Fibroblast of skin of abdomen (primary cell): ENCODE results near the gene SNX9. TPM values are rescaled to one million over a fixed set of nuclear protein-coding genes. Genes with fewer than 3 reads are reported as not detected.
A peak's percentile ranks its signal among the peaks of the same experiment; 100 is the strongest.
"Not testable (repeated sequence)": the region's sequence is repeated elsewhere in the genome, so short reads cannot be mapped to it uniquely, and the experiment has no call there.

ENCODE experiments used
- DNase-seq: peaks from one replicate; pipeline ENCODE4 v3.0.0-alpha.2; 2013
- polyA plus RNA-seq, 2 experiments: library from polyadenylated mRNA; unstranded; fragments of 120-200 nt; gene quantifications; one replicate each; pipeline ENCODE4 v1.2.1, GENCODE V29; 2013; ENCODE audit not compliant: insufficient read length in 2 of 2

Gene SNX9
- 36.5 TPM for polyA plus RNA-seq (2013, experiment 1 of 2; ENCODE audit: insufficient read length)
- polyA plus RNA-seq (2013, experiment 2 of 2; ENCODE audit: insufficient read length), result 35.5 TPM

GRCh38 chr6:157823001-157823527 lies at the start of gene SNX9:
SNX9 (plus strand) TSS chr6:157823246; CDS start chr6:157823435, 189 bp downstream.
- peak; percentile 81 for DNase-seq

DNA sequence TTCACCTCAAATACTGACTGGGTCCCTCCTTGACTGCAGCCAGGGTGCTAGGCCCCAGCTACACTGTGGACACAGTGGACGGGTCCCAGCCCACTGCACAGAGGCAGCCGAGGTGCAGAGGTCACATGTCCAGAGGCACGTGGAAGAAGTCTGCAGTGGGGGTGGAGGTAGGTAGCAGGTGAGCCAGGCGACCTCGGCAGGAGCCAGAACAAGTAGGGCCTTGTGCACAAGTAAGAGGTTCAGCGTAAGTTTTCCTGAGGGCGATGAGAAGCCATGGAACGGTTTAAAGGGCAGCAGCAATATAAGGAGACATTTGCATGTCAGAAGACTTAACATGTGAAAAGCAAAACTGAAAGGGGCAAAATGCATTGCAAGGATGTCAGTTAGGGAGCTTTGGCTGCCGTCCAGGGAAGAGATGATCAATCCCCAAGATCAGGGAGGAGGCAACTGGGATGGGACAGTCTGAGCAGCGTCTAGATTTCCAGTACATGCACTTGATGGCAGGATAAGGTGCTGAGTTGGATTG lies 49.7 kb upstream of the SNX9 start:
- no peak for DNase-seq

DNA sequence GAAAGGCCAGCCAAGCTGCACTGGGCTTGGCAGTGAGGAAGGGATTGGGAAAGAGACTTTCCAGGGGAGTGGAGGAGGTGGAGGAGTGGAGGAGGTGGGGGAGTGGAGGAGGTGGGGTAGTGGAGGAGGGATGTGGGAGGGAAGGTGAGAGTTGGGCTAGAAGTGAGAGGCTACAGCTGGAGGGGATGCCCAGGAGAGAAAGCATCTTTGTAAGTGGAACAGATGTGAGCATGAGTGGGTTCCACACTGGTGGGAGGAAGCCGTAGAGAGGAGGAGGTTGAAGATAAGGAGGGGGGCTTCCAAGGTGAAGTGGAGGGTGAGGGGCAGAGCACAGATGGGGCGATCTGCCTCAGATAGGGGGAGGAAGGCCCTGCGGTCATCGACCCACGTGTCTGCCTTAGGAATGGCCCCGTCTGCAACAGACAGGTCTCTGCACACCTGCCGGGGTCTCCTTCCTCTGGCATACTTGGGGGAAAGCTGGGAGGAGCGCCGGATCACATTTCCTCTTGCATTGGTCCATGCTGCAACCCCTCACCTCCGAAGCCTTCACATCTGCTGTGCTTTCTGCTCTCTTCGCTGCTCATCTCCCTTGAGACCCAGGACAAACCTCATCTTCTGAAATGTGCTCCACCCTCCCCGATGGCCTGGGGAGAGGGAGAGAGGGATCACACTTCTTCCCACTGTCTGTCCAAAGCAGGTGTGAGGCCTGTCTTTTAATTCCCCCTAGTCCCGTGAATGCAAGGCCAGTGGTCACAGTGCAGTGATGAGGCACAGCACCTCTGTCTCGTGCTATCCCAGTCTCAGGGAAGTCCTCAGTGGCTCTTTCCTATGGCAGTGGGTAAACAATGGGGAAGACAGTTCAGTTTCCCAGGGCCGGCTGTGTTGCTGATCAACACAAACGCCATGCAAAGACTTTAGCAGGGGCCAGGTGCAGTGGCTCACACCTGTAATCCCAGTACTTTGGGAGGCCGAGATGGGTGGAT lies 48.6 kb upstream of the SNX9 start:
- DNase-seq, result no peak

GRCh38 chr6:157775376-157775775 lies 47.7 kb upstream of the SNX9 start:
- no peak for DNase-seq

GRCh38 chr6:157777344-157777743 lies 45.7 kb upstream of the SNX9 start:
- DNase-seq, result no peak

- DNase-seq, result no peak
Observed at GRCh38 chr6:157778719-157779118, 44.3 kb upstream of the SNX9 start.

- no peak for DNase-seq
Observed at GRCh38 chr6:157779705-157780604, 43.1 kb upstream of the SNX9 start.

GRCh38 chr6:157785636-157786035 lies 37.4 kb upstream of the SNX9 start:
- no peak for DNase-seq

GRCh38 chr6:157786221-157786620 lies 36.8 kb upstream of the SNX9 start:
- no peak for DNase-seq

GRCh38 chr6:157787080-157787479 lies 36.0 kb upstream of the SNX9 start:
- DNase-seq, result no peak

DNA sequence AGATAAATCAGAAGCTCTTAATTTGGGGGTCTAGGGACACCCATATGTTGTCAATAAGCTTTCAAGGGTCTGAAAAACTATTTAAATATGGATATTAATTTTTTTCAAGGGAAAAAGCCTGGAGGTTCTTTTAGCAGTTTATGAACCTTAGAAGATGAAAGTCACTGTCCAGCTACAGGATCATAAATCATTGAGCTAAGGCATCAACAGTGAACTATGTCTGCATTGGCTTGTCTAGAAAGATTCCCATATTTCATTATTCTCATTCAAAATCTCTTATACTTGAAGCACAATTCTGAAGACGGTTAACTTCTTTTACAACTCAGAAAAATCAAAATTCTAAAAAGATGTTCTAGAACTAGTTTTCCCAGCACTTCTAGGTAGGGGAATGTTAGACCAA lies 34.9 kb upstream of the SNX9 start:
- DNase-seq, result no peak

DNA sequence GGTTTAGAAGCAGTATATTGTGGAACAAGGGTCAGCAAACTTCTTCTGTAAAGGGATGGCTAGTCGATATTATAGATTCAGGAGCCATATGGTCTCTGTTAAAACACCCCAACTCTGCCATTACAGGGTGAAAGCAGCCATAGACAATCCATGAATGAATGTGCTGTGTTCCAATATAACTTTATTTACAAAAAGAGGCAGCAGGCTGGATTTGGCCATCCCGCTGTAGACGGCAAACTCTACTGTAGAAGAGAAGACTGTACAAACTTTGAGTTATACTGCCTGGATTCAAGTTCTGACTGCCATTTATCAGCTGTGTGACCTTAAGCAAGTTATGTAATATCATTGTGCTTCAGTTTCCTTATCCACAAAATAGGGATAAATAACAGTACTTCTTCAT lies 33.7 kb upstream of the SNX9 start:
- no peak for DNase-seq

GRCh38 chr6:157789861-157790260 lies 33.2 kb upstream of the SNX9 start:
- DNase-seq, result no peak

GRCh38 chr6:157790548-157791160 lies 32.4 kb upstream of the SNX9 start:
- no peak for DNase-seq

GRCh38 chr6:157791450-157791849 lies 31.6 kb upstream of the SNX9 start:
- no peak for DNase-seq

DNA sequence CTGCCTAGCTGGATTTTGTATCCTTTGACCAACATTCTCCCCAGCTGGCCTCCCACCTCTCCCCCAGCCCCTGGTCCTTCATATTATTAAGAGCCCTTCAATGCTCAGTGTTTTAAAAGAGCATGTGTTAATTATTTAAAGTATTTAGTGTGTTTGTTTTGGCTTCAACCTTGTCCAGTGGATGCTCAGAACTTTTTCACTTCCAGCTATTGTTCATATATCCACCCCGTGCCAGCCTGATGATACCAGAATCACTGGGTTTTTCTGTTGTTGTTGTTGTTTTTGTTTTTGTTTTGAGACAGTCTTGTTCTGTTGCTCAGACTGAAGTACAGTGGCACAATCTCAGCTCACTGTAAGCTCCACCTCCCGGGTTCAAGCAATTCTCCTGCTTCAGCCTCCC lies 30.4 kb upstream of the SNX9 start:
- DNase-seq, result no peak

- not testable (repeated sequence) for DNase-seq
Observed at GRCh38 chr6:157794012-157794411, 29.0 kb upstream of the SNX9 start.

- DNase-seq, result no peak
Observed at GRCh38 chr6:157795841-157796240, 27.2 kb upstream of the SNX9 start.

- no peak for DNase-seq
Observed at GRCh38 chr6:157798851-157799250, 24.2 kb upstream of the SNX9 start.

DNA sequence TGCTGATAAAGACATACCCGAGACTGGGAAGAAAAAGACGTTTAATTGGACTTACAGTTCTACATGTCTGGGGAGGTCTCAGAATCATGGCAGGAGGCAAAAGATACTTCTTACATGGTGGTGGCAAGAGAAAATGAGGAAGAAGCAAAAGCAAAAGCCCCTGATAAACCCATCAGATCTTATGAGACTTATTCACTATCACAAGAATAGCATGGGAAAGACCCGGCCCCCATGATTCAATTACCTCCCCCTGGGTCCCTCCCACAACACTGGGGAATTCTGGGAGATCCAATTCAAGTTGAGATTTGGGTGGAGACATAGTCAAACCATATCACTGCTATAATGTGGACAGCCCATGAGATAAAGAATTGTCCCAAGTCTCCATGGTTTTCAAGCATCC lies 23.5 kb upstream of the SNX9 start:
- DNase-seq, result not testable (repeated sequence)

GRCh38 chr6:157800420-157801237 lies 22.4 kb upstream of the SNX9 start:
- DNase-seq, result peak; percentile 71
